Stimulated activated CD8-positive, alpha-beta memory T cell treated with anti-CD3 and anti-CD28 coated beads, Interleukin-15, amount 100 ng/mL, for 1 hour (primary cell): ENCODE measurements around the gene EVC2.

Experiments
- DNase-seq: peaks from one replicate; pipeline ENCODE4 v3.0.0-alpha.2; 2020; ENCODE audit warnings: low read depth

Gene EVC2

GRCh38 chr4:5713861-5714260 lies 5.5 kb upstream of the EVC2 start:
- DNase-seq: no peak

GRCh38 chr4:5712931-5713330 lies 4.6 kb upstream of the EVC2 start:
- DNase-seq: no peak

- no peak for DNase-seq
These were observed 4.2 kb upstream of the EVC2 start for GRCh38 chr4:5712517-5712916.

- DNase-seq: no peak
These were observed 3.3 kb upstream of the EVC2 start for GRCh38 chr4:5711479-5712184.

- no peak for DNase-seq
These were observed 2.7 kb upstream of the EVC2 start, which contains the start of gene EVC for GRCh38 chr4:5710961-5711478. Gene EVC (plus strand): TSS chr4:5711201. CDS start chr4:5711381, 180 bp downstream.

- DNase-seq: no peak
These were observed 2.0 kb upstream of the EVC2 start for GRCh38 chr4:5710065-5710960.

- no peak for DNase-seq
These were observed 832 bp upstream of the EVC2 start for GRCh38 chr4:5709207-5709575.

GRCh38 chr4:5707778-5708448 lies 446 bp downstream of the EVC2 start:
- DNase-seq: no peak

- no peak for DNase-seq
These were observed 993 bp downstream of the EVC2 start for GRCh38 chr4:5707366-5707765.

GRCh38 chr4:5706486-5707290 lies 1.7 kb downstream of the EVC2 start:
- DNase-seq: no peak

- DNase-seq: no peak
These were observed 2.6 kb downstream of the EVC2 start for GRCh38 chr4:5705647-5706320.

GRCh38 chr4:5704276-5704675 lies 4.1 kb downstream of the EVC2 start:
- DNase-seq: no peak

GRCh38 chr4:5703831-5704230 lies 4.5 kb downstream of the EVC2 start:
- no peak for DNase-seq

- DNase-seq: no peak
These were observed 6.4 kb downstream of the EVC2 start for GRCh38 chr4:5701971-5702370.

GRCh38 chr4:5700459-5700858 lies 7.9 kb downstream of the EVC2 start:
- DNase-seq: no peak

- DNase-seq: no peak
These were observed 12.0 kb downstream of the EVC2 start for GRCh38 chr4:5696341-5696740.

- DNase-seq: no peak
These were observed 14.5 kb downstream of the EVC2 start for GRCh38 chr4:5693871-5694270.

- DNase-seq: no peak
These were observed 16.7 kb downstream of the EVC2 start for GRCh38 chr4:5691491-5692132.

GRCh38 chr4:5689065-5689464 lies 19.3 kb downstream of the EVC2 start:
- DNase-seq: no peak

GRCh38 chr4:5686338-5686737 lies 22.0 kb downstream of the EVC2 start:
- DNase-seq: no peak

GRCh38 chr4:5685296-5685695 lies 23.1 kb downstream of the EVC2 start:
- DNase-seq: no peak
